Mammary microvascular endothelial cell (primary cell): ENCODE data around the gene CKAP2L. TPM values are rescaled to one million over a fixed set of nuclear protein-coding genes. Genes with fewer than 3 reads are reported as not detected.

ENCODE experiments used
- total RNA-seq: library from RNA; depleted of rRNA; stranded (reverse); fragments of >200 nt; gene quantifications from 2 replicates; pipeline ENCODE4 v1.2.3, GENCODE V29; 2015

The CKAP2L gene
- 19.5 and 21.0 TPM in 2 replicates for total RNA-seq

DNA sequence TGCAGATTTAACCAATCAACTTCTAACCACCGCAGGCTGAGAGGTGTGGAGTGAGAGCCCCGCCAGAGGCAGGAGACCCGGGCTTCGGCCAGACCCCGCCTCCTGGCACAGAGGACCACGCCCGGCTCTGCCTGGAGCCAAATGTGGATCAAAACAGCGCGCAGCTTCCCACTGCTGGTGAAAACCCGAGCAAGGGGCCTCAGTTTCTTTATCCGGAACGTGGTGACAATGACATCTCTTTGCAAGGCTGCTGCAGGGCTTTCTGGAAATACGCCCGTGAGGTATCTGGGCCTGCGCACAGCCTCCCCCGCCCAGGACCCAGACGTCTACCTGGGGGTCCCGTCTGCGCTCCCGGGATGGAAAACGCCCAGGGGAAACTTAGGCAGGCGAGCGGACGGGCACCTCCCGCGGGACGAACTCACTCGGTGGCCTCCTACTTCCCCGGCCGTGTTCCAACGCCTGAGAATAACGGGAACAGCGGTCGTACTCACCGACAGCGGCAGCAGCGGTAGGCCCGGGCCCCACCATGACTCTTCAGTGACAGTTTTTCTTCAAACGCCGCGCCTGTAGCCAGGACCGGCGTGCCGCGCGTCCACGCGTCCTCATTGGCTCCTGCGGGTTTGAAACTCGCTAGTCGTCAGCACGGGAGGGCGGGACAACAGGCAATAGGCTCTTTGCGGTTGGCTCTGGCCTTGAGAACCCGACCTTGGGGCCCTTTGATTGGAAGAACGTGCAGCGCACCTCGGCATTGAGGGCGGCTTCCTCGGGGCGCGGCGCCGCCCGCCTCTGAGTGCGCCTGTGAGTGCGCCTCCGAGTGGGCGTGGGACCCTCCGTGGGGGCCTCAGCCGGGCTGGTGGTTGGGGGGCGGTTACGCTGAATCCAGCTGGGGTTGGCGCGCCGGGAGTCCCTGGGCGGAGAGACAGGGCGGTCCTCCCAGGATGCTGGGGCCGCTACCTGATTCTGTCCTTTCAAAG is at the start of gene CKAP2L:
Gene CKAP2L (minus strand): TSS at position 539 of the 974 bp plus-strand sequence. CDS start 11 bp downstream, at position 528.

GRCh38 chr2:112784199-112785189 is 20.1 kb upstream of the CKAP2L start, which contains the start of gene IL1A:
IL1A (minus strand) TSS chr2:112784493; CDS start chr2:112783770, 723 bp downstream.

DNA sequence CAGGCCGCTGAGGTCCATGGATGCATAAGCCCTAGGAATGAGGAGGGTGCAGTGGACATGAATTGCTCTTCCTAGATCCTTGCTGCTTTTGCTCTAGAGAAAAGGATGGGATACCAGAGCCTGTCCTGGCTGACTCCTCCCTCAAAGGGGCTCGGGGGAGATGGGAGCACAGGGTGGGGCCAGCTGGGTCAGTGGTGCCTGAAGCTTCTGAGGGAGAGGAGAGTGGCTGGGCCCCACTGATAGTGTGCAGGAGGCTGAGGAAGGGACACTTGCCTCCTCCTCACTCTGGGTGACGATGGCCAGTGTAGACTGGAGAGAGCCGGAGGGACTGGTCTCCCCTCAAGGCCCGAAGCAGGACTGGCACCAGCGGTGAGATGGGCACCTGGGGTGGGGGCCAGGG is 43.6 kb downstream of the CKAP2L start, which contains the start of gene NT5DC4:
Gene NT5DC4 (plus strand): TSS at position 236 of the 400 bp plus-strand sequence. CDS start 60 bp downstream, at position 296.

Other genes starting within 250 kb of the CKAP2L start
- gene POLR1B, start 222.1 kb downstream of the CKAP2L start, total RNA-seq = 13.2 and 13.7 TPM in 2 replicates
- gene CHCHD5, start 180.0 kb downstream of the CKAP2L start, total RNA-seq = 14.1 and 17.4 TPM in 2 replicates
- 67.3 and 78.7 TPM in 2 replicates for gene SLC20A1, start 118.7 kb downstream of the CKAP2L start, total RNA-seq
- gene NT5DC4, start 43.6 kb downstream of the CKAP2L start, total RNA-seq = not detected in 2 replicates
- gene IL1A, start 19.9 kb upstream of the CKAP2L start, total RNA-seq = 4.9 and 5.5 TPM in 2 replicates
- gene IL1B, start 72.2 kb upstream of the CKAP2L start, total RNA-seq = 4.1 and 7.1 TPM in 2 replicates
- gene IL37, start 146.6 kb upstream of the CKAP2L start, total RNA-seq = not detected in 2 replicates
- gene IL36G, start 213.4 kb upstream of the CKAP2L start, total RNA-seq = not detected in 2 replicates
- not detected in 2 replicates for gene IL36A, start 240.8 kb upstream of the CKAP2L start, total RNA-seq